ENCODE data around the gene RPL41.
A peak's percentile ranks its signal among the peaks of the same experiment; 100 is the strongest.

RPL41 gene

GRCh38 chr12:56082382-56082781, 34.1 kb upstream of the RPL41 start:
- H3K36me3 ChIP-seq (ENCODE audit: control insufficient read depth, insufficient read depth, low read length) = no peaks in the 10 kb centered on the region
- no peaks in the 10 kb centered on the region for H3K9me3 ChIP-seq (ENCODE audit: control insufficient read depth, low read length)
- peak overlapping the region; percentile 23 for H3K27ac ChIP-seq (ENCODE audit: low read depth, low read length, severe bottlenecking)
- H3K4me3 ChIP-seq (ENCODE audit: extremely low read depth, insufficient read depth, low read length, poor library complexity, severe bottlenecking) = no peak overlapping the region
- peaks cover 17% of the 10 kb centered on the region for H3K4me1 ChIP-seq (ENCODE audit: control insufficient read depth, insufficient read depth, low read length, poor library complexity, severe bottlenecking)
- 88% methylated on average over 1 of the region's 2 CpGs; no CpG with 5 or more reads in 1 of the 2 experiments for WGBS, 2 experiments (ENCODE audit: insufficient coverage in 2 of 2)

- Histone ChIP-seq H3K27ac (ENCODE audit: low read depth, low read length, severe bottlenecking) (peak overlapping the region; percentile 23), H3K4me3 (ENCODE audit: extremely low read depth, insufficient read depth, low read length, poor library complexity, severe bottlenecking) (no peak overlapping the region), H3K9me3 (ENCODE audit: control insufficient read depth, low read length) (no peaks in the 10 kb centered on the region), H3K4me1 (ENCODE audit: control insufficient read depth, insufficient read depth, low read length, poor library complexity, severe bottlenecking) (peaks cover 17% of the 10 kb centered on the region), H3K36me3 (ENCODE audit: control insufficient read depth, insufficient read depth, low read length) (no peaks in the 10 kb centered on the region)
- WGBS, 2 experiments (ENCODE audit: insufficient coverage in 2 of 2) = 80% methylated on average over 1 of the region's 3 CpGs; no CpG with 5 or more reads in 1 of the 2 experiments
Measured at GRCh38 chr12:56082967-56083366, 33.5 kb upstream of the RPL41 start.

- H3K4me3 ChIP-seq (ENCODE audit: extremely low read depth, insufficient read depth, low read length, poor library complexity, severe bottlenecking) = no peak overlapping the region
Measured at GRCh38 chr12:56084958-56085543, 31.4 kb upstream of the RPL41 start.

GRCh38 chr12:56086096-56086495, 30.3 kb upstream of the RPL41 start:
- no CpG with 5 or more reads among the region's 3 CpGs for WGBS, 2 experiments (ENCODE audit: insufficient coverage in 2 of 2)
- peaks cover 8% of the 10 kb centered on the region for H3K4me1 ChIP-seq (ENCODE audit: control insufficient read depth, insufficient read depth, low read length, poor library complexity, severe bottlenecking)
- no peaks in the 10 kb centered on the region for H3K36me3 ChIP-seq (ENCODE audit: control insufficient read depth, insufficient read depth, low read length)
- no peak overlapping the region for H3K27ac ChIP-seq (ENCODE audit: low read depth, low read length, severe bottlenecking)
- H3K9me3 ChIP-seq (ENCODE audit: control insufficient read depth, low read length) = no peaks in the 10 kb centered on the region
- no peak overlapping the region for H3K4me3 ChIP-seq (ENCODE audit: extremely low read depth, insufficient read depth, low read length, poor library complexity, severe bottlenecking)

More at GRCh38 chr12:56084958-56085543, 31.4 kb upstream of the RPL41 start:
- Histone ChIP-seq H3K9me3 (ENCODE audit: control insufficient read depth, low read length) (no peaks in the 10 kb centered on the region), H3K36me3 (ENCODE audit: control insufficient read depth, insufficient read depth, low read length) (no peaks in the 10 kb centered on the region), H3K27ac (ENCODE audit: low read depth, low read length, severe bottlenecking) (no peak overlapping the region), H3K4me1 (ENCODE audit: control insufficient read depth, insufficient read depth, low read length, poor library complexity, severe bottlenecking) (peaks cover 17% of the 10 kb centered on the region)
- WGBS, 2 experiments (ENCODE audit: insufficient coverage in 2 of 2) = 93 to 95% methylated on average over 14 to 15 of the region's 15 CpGs

GRCh38 chr12:56086608-56087007, 29.8 kb upstream of the RPL41 start:
- WGBS, 2 experiments (ENCODE audit: insufficient coverage in 2 of 2) = 75 to 82% methylated on average over 6 of the region's 6 CpGs
- Histone ChIP-seq H3K4me1 (ENCODE audit: control insufficient read depth, insufficient read depth, low read length, poor library complexity, severe bottlenecking) (peaks cover 6% of the 10 kb centered on the region), H3K36me3 (ENCODE audit: control insufficient read depth, insufficient read depth, low read length) (no peaks in the 10 kb centered on the region), H3K27ac (ENCODE audit: low read depth, low read length, severe bottlenecking) (no peak overlapping the region), H3K9me3 (ENCODE audit: control insufficient read depth, low read length) (no peaks in the 10 kb centered on the region), H3K4me3 (ENCODE audit: extremely low read depth, insufficient read depth, low read length, poor library complexity, severe bottlenecking) (no peak overlapping the region)

GRCh38 chr12:56087220-56087619, 29.2 kb upstream of the RPL41 start:
- Histone ChIP-seq H3K9me3 (ENCODE audit: control insufficient read depth, low read length) (no peaks in the 10 kb centered on the region), H3K4me1 (ENCODE audit: control insufficient read depth, insufficient read depth, low read length, poor library complexity, severe bottlenecking) (peaks cover 6% of the 10 kb centered on the region), H3K36me3 (ENCODE audit: control insufficient read depth, insufficient read depth, low read length) (no peaks in the 10 kb centered on the region), H3K27ac (ENCODE audit: low read depth, low read length, severe bottlenecking) (no peak overlapping the region), H3K4me3 (ENCODE audit: extremely low read depth, insufficient read depth, low read length, poor library complexity, severe bottlenecking) (no peak overlapping the region)
- WGBS, 2 experiments (ENCODE audit: insufficient coverage in 2 of 2) = 92 to 98% methylated on average over 6 of the region's 6 CpGs

- H3K4me3 ChIP-seq (ENCODE audit: extremely low read depth, insufficient read depth, low read length, poor library complexity, severe bottlenecking) = no peak overlapping the region
- H3K27ac ChIP-seq (ENCODE audit: low read depth, low read length, severe bottlenecking) = no peak overlapping the region
- H3K9me3 ChIP-seq (ENCODE audit: control insufficient read depth, low read length) = no peaks in the 10 kb centered on the region
- peaks cover 4% of the 10 kb centered on the region for H3K36me3 ChIP-seq (ENCODE audit: control insufficient read depth, insufficient read depth, low read length)
- WGBS, 2 experiments (ENCODE audit: insufficient coverage in 2 of 2) = 85 to 99% methylated on average over 1 to 6 of the region's 6 CpGs
- no peaks in the 10 kb centered on the region for H3K4me1 ChIP-seq (ENCODE audit: control insufficient read depth, insufficient read depth, low read length, poor library complexity, severe bottlenecking)
Measured at GRCh38 chr12:56097738-56098137, 18.7 kb upstream of the RPL41 start.

DNA sequence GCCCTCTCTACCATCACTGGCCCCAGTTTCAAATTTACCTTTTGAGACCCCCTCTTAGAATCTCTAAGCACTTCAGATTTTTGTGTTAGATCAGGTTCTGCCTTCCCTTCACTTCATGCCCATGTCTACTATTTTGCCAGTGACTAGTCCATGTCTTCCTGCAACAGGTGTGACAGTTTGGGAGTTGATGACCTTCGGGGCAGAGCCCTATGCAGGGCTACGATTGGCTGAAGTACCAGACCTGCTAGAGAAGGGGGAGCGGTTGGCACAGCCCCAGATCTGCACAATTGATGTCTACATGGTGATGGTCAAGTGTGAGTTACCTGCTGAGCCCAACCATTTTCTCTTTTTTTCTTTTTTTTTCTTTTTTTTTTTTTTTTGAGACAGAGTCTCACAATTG, 17.8 kb upstream of the RPL41 start:
- no peak overlapping the region for H3K27ac ChIP-seq (ENCODE audit: low read depth, low read length, severe bottlenecking)
- H3K4me3 ChIP-seq (ENCODE audit: extremely low read depth, insufficient read depth, low read length, poor library complexity, severe bottlenecking) = no peak overlapping the region
- no peaks in the 10 kb centered on the region for H3K9me3 ChIP-seq (ENCODE audit: control insufficient read depth, low read length)
- no peaks in the 10 kb centered on the region for H3K4me1 ChIP-seq (ENCODE audit: control insufficient read depth, insufficient read depth, low read length, poor library complexity, severe bottlenecking)
- peaks cover 4% of the 10 kb centered on the region for H3K36me3 ChIP-seq (ENCODE audit: control insufficient read depth, insufficient read depth, low read length)
- WGBS, 2 experiments (ENCODE audit: insufficient coverage in 2 of 2) = 92 to 93% methylated on average over 2 to 3 of the region's 3 CpGs

- WGBS, 2 experiments (ENCODE audit: insufficient coverage in 2 of 2) = 85 to 87% methylated on average over 2 to 3 of the region's 4 CpGs
- Histone ChIP-seq H3K4me1 (ENCODE audit: control insufficient read depth, insufficient read depth, low read length, poor library complexity, severe bottlenecking) (no peaks in the 10 kb centered on the region), H3K27ac (ENCODE audit: low read depth, low read length, severe bottlenecking) (no peak overlapping the region), H3K4me3 (ENCODE audit: extremely low read depth, insufficient read depth, low read length, poor library complexity, severe bottlenecking) (no peak overlapping the region), H3K36me3 (ENCODE audit: control insufficient read depth, insufficient read depth, low read length) (peaks cover 4% of the 10 kb centered on the region), H3K9me3 (ENCODE audit: control insufficient read depth, low read length) (no peaks in the 10 kb centered on the region)
Measured at GRCh38 chr12:56099787-56100186, 16.6 kb upstream of the RPL41 start.

DNA sequence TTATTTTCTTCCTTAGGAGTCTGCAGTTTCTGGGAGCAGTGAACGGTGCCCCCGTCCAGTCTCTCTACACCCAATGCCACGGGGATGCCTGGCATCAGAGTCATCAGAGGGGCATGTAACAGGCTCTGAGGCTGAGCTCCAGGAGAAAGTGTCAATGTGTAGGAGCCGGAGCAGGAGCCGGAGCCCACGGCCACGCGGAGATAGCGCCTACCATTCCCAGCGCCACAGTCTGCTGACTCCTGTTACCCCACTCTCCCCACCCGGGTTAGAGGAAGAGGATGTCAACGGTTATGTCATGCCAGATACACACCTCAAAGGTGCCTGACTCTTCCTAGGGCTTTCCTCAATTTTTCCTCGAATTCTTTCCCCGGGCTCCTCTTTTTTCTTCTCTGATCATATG, 15.4 kb upstream of the RPL41 start:
- 92 to 97% methylated on average over 8 to 12 of the region's 14 CpGs for WGBS, 2 experiments (ENCODE audit: insufficient coverage in 2 of 2)
- H3K27ac ChIP-seq (ENCODE audit: low read depth, low read length, severe bottlenecking) = no peak overlapping the region

DNA sequence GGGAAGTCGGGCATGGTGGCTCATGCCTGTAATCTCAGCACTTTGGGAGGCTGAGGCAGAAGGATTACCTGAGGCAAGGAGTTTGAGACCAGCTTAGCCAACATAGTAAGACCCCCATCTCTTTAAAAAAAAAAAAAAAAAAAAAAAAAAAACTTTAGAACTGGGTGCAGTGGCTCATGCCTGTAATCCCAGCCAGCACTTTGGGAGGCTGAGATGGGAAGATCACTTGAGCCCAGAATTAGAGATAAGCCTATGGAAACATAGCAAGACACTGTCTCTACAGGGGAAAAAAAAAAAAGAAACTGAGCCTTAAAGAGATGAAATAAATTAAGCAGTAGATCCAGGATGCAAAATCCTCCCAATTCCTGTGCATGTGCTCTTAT, 13.8 kb upstream of the RPL41 start:
- no peak overlapping the region for H3K27ac ChIP-seq (ENCODE audit: low read depth, low read length, severe bottlenecking)
- WGBS, 2 experiments (ENCODE audit: insufficient coverage in 2 of 2) = no CpG with 5 or more reads among the region's 1 CpG
- H3K4me3 ChIP-seq (ENCODE audit: extremely low read depth, insufficient read depth, low read length, poor library complexity, severe bottlenecking) = no peak overlapping the region
- H3K36me3 ChIP-seq (ENCODE audit: control insufficient read depth, insufficient read depth, low read length) = peaks cover 23% of the 10 kb centered on the region
- peaks cover 10% of the 10 kb centered on the region for H3K4me1 ChIP-seq (ENCODE audit: control insufficient read depth, insufficient read depth, low read length, poor library complexity, severe bottlenecking)
- no peaks in the 10 kb centered on the region for H3K9me3 ChIP-seq (ENCODE audit: control insufficient read depth, low read length)

More for the DNA sequence above, 15.4 kb upstream of the RPL41 start:
- no peaks in the 10 kb centered on the region for H3K9me3 ChIP-seq (ENCODE audit: control insufficient read depth, low read length)
- peaks cover 8% of the 10 kb centered on the region for H3K4me1 ChIP-seq (ENCODE audit: control insufficient read depth, insufficient read depth, low read length, poor library complexity, severe bottlenecking)
- peaks cover 7% of the 10 kb centered on the region for H3K36me3 ChIP-seq (ENCODE audit: control insufficient read depth, insufficient read depth, low read length)
- no peak overlapping the region for H3K4me3 ChIP-seq (ENCODE audit: extremely low read depth, insufficient read depth, low read length, poor library complexity, severe bottlenecking)
